Endothelial cell of umbilical vein (primary cell): ENCODE data around the gene SLC37A1. TPM values are rescaled to one million over a fixed set of nuclear protein-coding genes. Genes with fewer than 3 reads are reported as not detected.

Experiments
- BruUV-seq: library from RNA; stranded (reverse); fragments of 400-500 nt; replicated peaks from 2 replicates; lab custom pipeline; 2021; lab: Mats Ljungman, UMichigan
- CTCF ChIA-PET: fragments of 300-600, 350-600 bp; sonication (Branson Sonifier 250); formaldehyde crosslinking; loops from one replicate; lab custom pipeline; 2021; ENCODE audit warnings: antibody characterized with exemption, inconsistent platforms; lab: Charles Lee
- POLR2A ChIA-PET: fragments of 300-600, 350-600 bp; sonication (Branson Sonifier 250); formaldehyde crosslinking; loops from one replicate; lab custom pipeline; 2021; ENCODE audit warnings: antibody characterized with exemption, inconsistent platforms; lab: Charles Lee
- DNase-seq: peaks from one replicate; pipeline ENCODE4 v3.0.0-alpha.2; 2011; ENCODE audit warnings: low read depth, low spot score
- FAIRE-seq: peaks from 2 replicates; lab custom pipeline; 2011; peaks lifted over from hg19 to GRCh38; lab: Jason Lieb, UNC
- H2AFZ ChIP-seq: 2 replicates; pipeline ENCODE4 v1.6.0; 2012; ENCODE audit warnings: low read depth, low read length, control low read depth, inconsistent platforms
- H3K27ac ChIP-seq: 2 replicates; pipeline ENCODE4 v1.5.1; 2011; ENCODE audit warnings: low read depth, mild to moderate bottlenecking, control low read depth, low read length, moderate library complexity; ENCODE audit not compliant: insufficient read depth
- H3K27me3 ChIP-seq, 2 experiments: 2 replicates each; pipeline versions ENCODE4 v1.6.0 to v1.6.1; 2011; ENCODE audit warnings: low read length in 2 of 2, mixed read lengths in 1 of 2; ENCODE audit not compliant: control insufficient read depth in 2 of 2, insufficient read depth in 2 of 2
- H3K36me3 ChIP-seq, 2 experiments: 2 replicates in 1 of 2; 3 replicates in 1 of 2; pipeline ENCODE4 v1.5.1; 2011; ENCODE audit warnings: low read length in 2 of 2, mild to moderate bottlenecking in 1 of 2, moderate library complexity in 1 of 2; ENCODE audit not compliant: control insufficient read depth in 2 of 2, insufficient read depth in 2 of 2; ENCODE audit errors: extremely low read depth in 1 of 2
- H3K4me1 ChIP-seq: 3 replicates; pipeline ENCODE4 v1.5.1; 2011; ENCODE audit warnings: mild to moderate bottlenecking, low read length; ENCODE audit not compliant: control insufficient read depth, insufficient read depth; ENCODE audit errors: extremely low read depth
- H3K4me2 ChIP-seq: 2 replicates; pipeline ENCODE4 v1.6.1; 2011; ENCODE audit warnings: low read length, control low read depth, mixed read lengths; ENCODE audit not compliant: insufficient read depth
- H3K4me3 ChIP-seq, 3 experiments: fragments of 200-600 bp in 1 of 3; sonication (generic), shearing (Covaris generic) in 1 of 3; replicated peaks in 1 of 3; 2 replicates each; pipeline ENCODE4 v1.5.1; 2011 to 2016; ENCODE audit warnings: control low read depth in 3 of 3, low read length in 3 of 3, mild to moderate bottlenecking in 2 of 3, inconsistent platforms in 1 of 3, low read depth in 1 of 3, moderate library complexity in 1 of 3; ENCODE audit not compliant: insufficient read depth in 1 of 3
- H3K79me2 ChIP-seq: 2 replicates; pipeline ENCODE4 v1.6.0; 2012; ENCODE audit warnings: low read length, inconsistent platforms; ENCODE audit not compliant: control insufficient read depth, insufficient read depth
- H3K9ac ChIP-seq: replicated peaks from 2 replicates; pipeline ENCODE3; 2011; ENCODE audit warnings: low read length, control low read depth; ENCODE audit not compliant: insufficient read depth; ENCODE audit errors: extremely low read depth
- H3K9me1 ChIP-seq: replicated peaks from 3 replicates; pipeline ENCODE4 v1.6.0; 2011; ENCODE audit warnings: mild to moderate bottlenecking, low read length; ENCODE audit not compliant: control insufficient read depth, insufficient read depth; ENCODE audit errors: extremely low read depth
- H3K9me3 ChIP-seq: replicated peaks from 2 replicates; pipeline ENCODE4 v1.5.1; 2012; ENCODE audit warnings: low read length, inconsistent platforms; ENCODE audit not compliant: control insufficient read depth, insufficient read depth
- H4K20me1 ChIP-seq: replicated peaks from 2 replicates; pipeline ENCODE3; 2011; ENCODE audit warnings: mild to moderate bottlenecking, low read length; ENCODE audit not compliant: control insufficient read depth, insufficient read depth; ENCODE audit errors: extremely low read depth
- EZH2 ChIP-seq: IDR thresholded peaks from 2 replicates; pipeline ENCODE4 v1.6.1; 2012; ENCODE audit warnings: borderline replicate concordance, low read depth, mild to moderate bottlenecking, moderate library complexity, low read length, inconsistent platforms; ENCODE audit not compliant: severe bottlenecking
- FOS ChIP-seq: IDR thresholded peaks from 2 replicates; pipeline ENCODE4 v1.6.1; 2011; ENCODE audit warnings: mild to moderate bottlenecking, low read length, moderate library complexity, borderline replicate concordance; ENCODE audit not compliant: insufficient read depth
- GATA2 ChIP-seq: IDR thresholded peaks from 2 replicates; pipeline ENCODE4 v1.7.0; 2011; ENCODE audit warnings: low read depth, mild to moderate bottlenecking, moderate library complexity, mixed read lengths, low read length; ENCODE audit not compliant: insufficient read length, insufficient read depth
- JUN ChIP-seq: IDR thresholded peaks from 2 replicates; pipeline ENCODE4 v1.6.1; 2011; ENCODE audit warnings: borderline replicate concordance, low read depth; ENCODE audit not compliant: insufficient read length, insufficient read depth
- MYC ChIP-seq: IDR thresholded peaks from one replicate; pipeline ENCODE4 v1.6.1; 2011; ENCODE audit warnings: mild to moderate bottlenecking, low read depth, low read length
- POLR2A ChIP-seq: IDR thresholded peaks from 2 replicates; pipeline ENCODE4 v1.6.1; 2012; ENCODE audit warnings: low read depth, mild to moderate bottlenecking, control low read depth, low read length
- POLR2AphosphoS5 ChIP-seq: IDR thresholded peaks from 2 replicates; pipeline ENCODE4 v1.6.1; 2012; ENCODE audit warnings: low read depth, mild to moderate bottlenecking, control low read depth, low read length, moderate library complexity; ENCODE audit not compliant: insufficient read depth
- dilution Hi-C: fragments of 300-500 bp; cut with MboI; formaldehyde crosslinking; loops from one replicate; pipeline ENCODE4 v1.15.0; 2019; ENCODE audit warnings: low sequenced_read_pairs; ENCODE audit not compliant: extremely low pct_ligation_motif_present
- intact Hi-C: fragments of 100-400 bp; cut with micrococcal nuclease; formaldehyde crosslinking; loops from one replicate; pipeline ENCODE4 v1.10.0; 2022
- polyA plus RNA-seq, 4 experiments: library from polyadenylated mRNA; depleted of rRNA in 3 of 4; stranded (reverse) in 3 of 4; unstranded in 1 of 4; fragments of >200 nt; gene quantifications; 2 replicates each; pipeline versions ENCODE4 v1.2.1 to v1.2.3, GENCODE V29; 2011 to 2012; ENCODE audit warnings: missing spikeins in 1 of 4
- total RNA-seq: library from RNA; stranded (reverse); gene quantifications from 2 replicates; pipeline ENCODE4 v1.2.3, GENCODE V29; 2021
- TF ChIP-seq, protein P1 (sequence below), 2 donors: IDR thresholded peaks; 1 replicate in 1 of 2; 2 replicates in 1 of 2; pipeline ENCODE4 v1.5.1; 2011; ENCODE audit warnings: low read length in 2 of 2, mild to moderate bottlenecking in 2 of 2, moderate library complexity in 2 of 2, control low read depth in 1 of 2, inconsistent platforms in 1 of 2, low read depth in 1 of 2; ENCODE audit not compliant: insufficient read depth in 1 of 2; ENCODE audit errors: extremely low read depth in 1 of 2
- TF ChIP-seq, protein P2 (sequence below): IDR thresholded peaks from 2 replicates; pipeline ENCODE4 v1.6.1; 2011; ENCODE audit not compliant: insufficient read depth, insufficient read length

SLC37A1 gene
- total and polyA plus RNA-seq, 2 donors (not counting 3 experiments of a cell fraction or from before 2014, with no cell fraction given), result 4.7 to 7.6 TPM

DNA sequence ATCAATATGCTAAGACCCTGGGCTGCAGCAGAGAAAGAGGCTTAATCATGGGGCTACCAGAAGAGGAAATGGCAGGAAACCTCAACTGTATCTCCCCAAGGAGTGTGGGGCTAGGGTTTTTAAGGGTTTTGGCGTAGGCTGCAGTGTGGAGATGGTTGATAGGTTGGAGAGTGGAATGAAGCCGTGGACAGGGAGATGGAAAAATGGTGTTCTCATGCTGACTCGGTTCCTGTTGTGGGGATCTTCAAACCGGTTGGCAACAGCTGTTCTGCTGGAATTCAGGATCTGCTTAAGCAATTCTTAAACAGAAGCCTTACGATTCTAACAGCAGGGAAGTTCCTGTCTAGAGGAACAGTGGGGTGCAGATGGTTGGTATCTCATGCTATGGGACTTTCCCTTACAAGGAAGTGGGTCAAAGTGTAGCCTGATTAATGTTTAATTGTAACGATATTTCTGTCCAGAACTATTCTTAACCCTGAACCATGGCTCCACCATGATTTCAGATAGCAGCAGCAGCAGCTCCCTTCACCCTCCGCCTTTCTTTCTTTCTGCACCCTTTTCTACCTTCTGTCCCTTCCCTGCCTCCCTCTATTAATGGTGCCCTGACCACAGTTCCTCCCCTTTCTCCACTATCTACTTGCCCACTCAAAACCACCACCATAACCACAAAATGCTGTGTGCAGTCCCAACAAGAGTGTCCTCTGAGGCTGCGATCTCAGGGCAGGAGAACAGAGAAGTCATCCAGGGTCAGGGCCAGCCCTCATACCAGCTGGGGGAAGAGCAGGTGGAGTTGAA lies 48.4 kb upstream of the SLC37A1 start:
- POLR2A ChIA-PET, result no interaction called here
- no peak for TF ChIP-seq FOS
- TF ChIP-seq POLR2A, result no peak
- no peak for TF ChIP-seq GATA2
- TF ChIP-seq JUN, result no peak
- TF ChIP-seq EZH2, result no peak
- TF ChIP-seq, protein P1, sequence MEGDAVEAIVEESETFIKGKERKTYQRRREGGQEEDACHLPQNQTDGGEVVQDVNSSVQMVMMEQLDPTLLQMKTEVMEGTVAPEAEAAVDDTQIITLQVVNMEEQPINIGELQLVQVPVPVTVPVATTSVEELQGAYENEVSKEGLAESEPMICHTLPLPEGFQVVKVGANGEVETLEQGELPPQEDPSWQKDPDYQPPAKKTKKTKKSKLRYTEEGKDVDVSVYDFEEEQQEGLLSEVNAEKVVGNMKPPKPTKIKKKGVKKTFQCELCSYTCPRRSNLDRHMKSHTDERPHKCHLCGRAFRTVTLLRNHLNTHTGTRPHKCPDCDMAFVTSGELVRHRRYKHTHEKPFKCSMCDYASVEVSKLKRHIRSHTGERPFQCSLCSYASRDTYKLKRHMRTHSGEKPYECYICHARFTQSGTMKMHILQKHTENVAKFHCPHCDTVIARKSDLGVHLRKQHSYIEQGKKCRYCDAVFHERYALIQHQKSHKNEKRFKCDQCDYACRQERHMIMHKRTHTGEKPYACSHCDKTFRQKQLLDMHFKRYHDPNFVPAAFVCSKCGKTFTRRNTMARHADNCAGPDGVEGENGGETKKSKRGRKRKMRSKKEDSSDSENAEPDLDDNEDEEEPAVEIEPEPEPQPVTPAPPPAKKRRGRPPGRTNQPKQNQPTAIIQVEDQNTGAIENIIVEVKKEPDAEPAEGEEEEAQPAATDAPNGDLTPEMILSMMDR (IDR thresholded peaks at IDR 0.05; ENCODE audit: extremely low read depth in 1 of 2, insufficient read depth in 1 of 2, low read depth in 1 of 2, low read length in 2 of 2), result no peak
- no peak for TF ChIP-seq POLR2AphosphoS5
- no peak for TF ChIP-seq MYC
- TF ChIP-seq, protein P2, sequence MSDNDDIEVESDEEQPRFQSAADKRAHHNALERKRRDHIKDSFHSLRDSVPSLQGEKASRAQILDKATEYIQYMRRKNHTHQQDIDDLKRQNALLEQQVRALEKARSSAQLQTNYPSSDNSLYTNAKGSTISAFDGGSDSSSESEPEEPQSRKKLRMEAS, result no peak
- dilution Hi-C loops, result no loop called here

More for the DNA sequence above, 48.4 kb upstream of the SLC37A1 start:
- no peaks in the 10 kb centered on the region for H3K4me1 ChIP-seq
- H3K9me3 ChIP-seq, result no peaks in the 10 kb centered on the region
- no peak overlapping the region for H3K9ac ChIP-seq
- no peaks in the 10 kb centered on the region for H3K9me1 ChIP-seq
- no peak overlapping the region for H3K4me2 ChIP-seq
- peaks cover 2 to 4% of the 10 kb centered on the region in 2 experiments for H3K27me3 ChIP-seq
- H3K27ac ChIP-seq, result no peak overlapping the region
- no peaks in the 10 kb centered on the region for H3K36me3 ChIP-seq
- H2AFZ ChIP-seq, result no peak overlapping the region
- no peak for DNase-seq
- no peak overlapping the region for H3K4me3 ChIP-seq
- intact Hi-C loops, result no loop called here
- no peak for FAIRE-seq
- no peaks in the 10 kb centered on the region for H3K79me2 ChIP-seq
- no peaks in the 10 kb centered on the region for H4K20me1 ChIP-seq
- CTCF ChIA-PET, result no interaction called here
- no TSS peak for BruUV-seq
